ENCODE results near the gene RFPL3.
"Not testable (repeated sequence)": the region's sequence is repeated elsewhere in the genome, so short reads cannot be mapped to it uniquely, and the experiment has no call there.

Gene RFPL3

DNA sequence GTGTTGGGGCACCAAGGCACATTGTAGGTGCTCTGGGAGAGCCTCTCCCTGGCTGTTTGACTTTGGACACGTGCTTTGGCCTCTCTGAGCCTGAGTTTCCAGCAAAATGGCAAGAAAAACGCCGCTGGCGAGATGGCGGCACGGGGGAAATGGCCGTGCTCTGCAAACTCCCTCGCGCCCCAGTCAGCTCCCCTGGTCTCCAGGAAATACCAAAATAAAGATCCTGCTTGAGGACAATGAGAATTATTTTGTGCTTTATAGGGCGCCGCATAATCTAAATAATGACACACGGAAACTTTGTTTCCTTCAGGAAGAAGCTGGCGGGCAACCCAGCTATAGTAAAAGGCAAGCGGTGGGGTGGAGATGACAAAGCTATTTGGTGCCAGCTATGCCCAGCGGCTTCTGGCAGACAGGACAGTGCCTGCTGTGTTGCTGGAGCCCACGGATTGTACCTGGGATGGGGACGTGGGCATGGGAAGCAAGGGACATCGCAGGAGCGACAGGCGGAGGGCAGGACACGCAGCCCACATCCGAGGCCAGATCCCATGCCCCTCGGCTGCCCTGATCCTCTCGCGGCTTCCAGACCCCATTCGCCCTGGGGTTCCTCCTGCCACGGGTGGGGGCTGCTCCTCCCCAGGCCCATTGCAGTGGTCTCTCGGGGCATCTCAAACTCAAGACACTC lies 26.3 kb upstream of the RFPL3 start:
- DNase-seq, result no peak

DNA sequence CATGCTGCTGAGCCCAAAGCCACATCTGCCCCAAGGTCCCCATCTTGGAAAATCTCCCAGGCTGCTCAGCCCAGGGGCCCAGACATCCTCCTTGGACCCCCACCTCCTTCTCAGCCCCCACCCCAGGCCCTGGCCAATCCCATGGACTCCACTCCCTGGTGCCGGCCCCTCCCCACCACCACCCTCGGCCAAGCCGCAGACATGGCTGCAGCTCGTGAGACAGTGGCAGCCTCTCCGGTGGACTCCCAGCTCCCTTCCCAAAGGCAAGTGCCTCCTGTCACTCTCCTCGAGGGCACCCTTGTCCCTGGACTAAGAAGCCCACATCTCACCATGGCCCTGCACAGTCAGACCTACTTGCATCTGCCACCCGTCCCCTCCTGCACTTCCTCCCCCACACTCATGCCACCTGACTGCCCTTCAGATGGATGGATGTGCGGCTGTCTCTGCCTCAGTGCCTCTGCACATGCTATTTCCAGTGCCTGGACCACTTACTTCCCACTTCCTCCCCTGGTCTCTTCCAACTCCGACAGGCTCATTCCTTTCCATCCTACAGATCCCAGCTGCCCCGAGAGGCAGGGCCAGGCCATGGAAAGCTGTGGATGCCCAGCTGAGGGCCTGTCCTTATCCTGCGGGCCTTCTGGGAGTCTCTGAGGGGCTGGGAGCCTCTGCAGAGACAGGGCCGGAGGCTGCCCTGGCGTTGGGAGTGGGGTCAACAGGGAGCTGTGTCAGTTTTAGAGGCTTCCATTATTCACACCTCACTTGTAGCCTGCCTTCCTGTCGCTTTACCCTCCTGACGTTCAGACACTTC lies 25.5 kb upstream of the RFPL3 start:
- no peak for DNase-seq

DNA sequence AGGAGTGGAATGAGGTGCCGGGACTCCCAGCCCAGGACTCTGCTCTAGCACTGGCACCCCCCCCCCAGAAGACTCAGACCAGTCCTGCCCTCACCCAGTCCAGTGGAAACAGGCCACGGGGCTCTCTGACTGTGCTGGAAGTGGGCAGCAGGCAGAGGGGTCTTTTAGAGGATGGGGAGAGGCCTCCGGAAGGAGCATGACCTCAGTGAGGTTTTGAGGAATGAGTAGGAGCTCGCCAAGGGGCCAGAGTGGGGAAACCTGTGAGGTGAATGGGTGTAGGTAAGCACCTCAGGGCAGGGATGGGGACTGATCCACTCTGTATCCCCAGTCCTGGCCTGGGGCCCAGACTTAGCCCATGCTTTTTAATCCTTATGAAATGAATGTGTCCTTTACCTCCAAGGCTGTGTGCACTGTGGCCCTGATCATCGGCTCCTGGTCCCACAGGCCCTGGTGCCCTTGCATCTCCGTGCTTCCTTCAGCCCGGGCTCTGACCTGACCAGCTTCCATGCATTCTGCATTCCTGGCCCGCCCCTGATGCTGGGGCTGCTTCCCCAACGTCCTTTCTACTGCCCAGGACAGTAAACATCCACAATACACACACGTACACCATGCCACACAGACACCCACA lies 24.4 kb upstream of the RFPL3 start:
- no peak for DNase-seq

DNA sequence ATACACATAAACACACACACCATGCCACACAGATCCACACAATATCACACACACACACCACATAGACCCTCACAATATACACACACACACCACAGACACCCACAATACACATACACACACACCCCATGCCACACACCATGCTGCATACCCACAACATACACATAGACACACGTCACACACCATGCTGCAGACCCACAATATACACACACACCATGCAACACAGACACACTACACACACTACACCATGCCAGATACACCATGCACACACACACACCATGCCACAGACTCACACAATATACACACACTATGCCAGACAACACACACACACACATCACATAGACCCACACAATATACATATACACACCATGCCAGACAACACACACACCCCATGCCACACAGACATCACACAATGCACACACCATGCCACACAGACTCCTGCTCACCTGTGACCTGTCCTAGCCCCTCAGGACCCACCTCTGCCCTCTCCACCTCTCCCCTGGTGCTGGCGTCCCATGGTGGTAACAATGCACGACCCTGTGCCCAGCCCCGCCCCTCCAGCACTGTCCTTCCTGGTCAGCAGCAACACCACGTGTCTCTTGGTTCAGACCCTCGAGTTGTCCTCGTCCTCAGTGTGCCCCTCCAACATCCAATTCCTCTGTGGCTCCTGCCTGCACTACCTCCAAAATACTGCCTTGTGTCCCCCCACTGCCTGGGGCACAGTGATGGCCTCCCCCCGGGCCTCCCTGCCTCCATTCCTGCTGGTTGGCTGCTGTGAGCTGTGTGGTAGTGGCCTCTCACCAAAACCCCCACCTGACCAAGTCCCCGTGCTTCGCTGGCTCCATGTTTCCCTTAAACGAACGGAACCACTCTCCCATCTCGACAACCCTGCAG lies 23.7 kb upstream of the RFPL3 start:
- DNase-seq, result no peak

DNA sequence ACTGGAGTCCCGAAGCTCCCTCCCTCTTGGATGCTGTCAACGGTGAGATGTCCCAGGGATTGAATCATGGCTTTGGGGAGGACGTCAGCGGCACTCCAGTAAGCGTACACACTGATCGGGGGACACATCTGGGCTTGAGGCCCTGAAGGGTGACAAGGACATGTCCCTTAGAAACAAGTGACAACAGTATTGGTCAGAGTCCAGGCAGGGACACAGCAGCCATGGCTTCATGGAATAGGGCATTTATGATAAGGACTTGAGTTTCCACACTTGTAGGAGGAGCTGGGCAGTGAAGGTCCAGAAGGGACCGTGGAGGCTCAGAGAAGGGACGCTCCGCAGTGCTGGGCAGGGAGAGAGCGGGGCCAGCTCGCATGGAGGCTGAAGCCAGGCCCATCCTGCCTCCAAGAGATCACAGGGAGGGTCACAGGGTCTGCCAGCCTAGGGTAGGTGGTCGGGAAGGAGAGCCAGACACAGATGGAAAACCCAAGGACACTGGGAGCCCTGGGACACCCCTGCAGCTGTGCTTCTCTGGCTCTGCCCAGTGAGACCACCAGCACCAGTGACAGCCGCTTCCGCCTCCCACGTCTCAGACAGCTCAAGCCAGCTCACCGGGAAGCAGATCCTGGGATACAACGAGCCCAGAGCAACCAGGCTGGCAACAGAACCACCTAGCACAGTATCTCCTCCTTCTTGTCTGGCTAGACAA lies 22.9 kb upstream of the RFPL3 start:
- DNase-seq, result no peak

DNA sequence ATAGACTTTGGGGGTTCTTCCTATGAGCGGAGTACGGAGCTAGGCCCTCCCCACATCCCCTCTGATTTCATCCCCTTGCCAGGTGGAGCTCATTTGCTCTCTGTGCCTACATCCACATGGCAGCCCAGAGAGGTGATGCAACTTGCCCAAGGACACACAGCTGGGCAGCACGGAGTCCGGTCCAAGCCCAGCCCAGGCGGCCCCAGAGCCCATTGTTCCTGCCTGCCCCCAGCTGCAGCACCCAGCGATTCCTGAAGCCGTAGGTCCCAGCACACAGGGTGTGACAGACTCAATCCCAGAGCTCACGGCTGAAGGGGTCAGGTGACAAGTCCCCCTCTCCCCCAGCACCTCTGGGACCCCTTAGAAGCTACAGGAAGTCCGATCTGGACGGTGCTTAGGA lies 22.2 kb upstream of the RFPL3 start:
- DNase-seq, result no peak

DNA sequence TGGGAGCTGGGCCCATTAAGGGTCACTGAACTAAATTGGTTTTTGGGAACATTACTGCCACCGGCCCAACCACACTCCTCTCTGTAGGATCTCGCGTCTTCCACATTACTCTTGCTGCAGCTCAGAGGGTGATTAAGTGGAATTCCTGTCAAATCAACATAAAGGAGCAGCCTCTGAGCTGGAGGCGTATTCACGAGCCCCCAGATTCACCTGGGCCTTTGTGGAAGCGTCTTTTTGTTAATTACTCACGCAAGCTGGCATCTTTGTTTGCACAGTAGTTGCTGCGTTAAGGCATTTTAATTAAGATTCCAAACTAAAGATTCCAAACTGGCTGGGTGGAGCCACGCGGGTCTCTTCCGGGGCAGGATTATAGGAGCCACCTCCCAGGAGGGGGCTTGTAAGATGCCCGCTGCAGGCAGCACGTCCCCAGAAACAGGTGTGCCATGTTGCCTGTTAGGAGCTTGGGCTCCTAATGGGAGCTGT lies 21.5 kb upstream of the RFPL3 start:
- no peak for DNase-seq

DNA sequence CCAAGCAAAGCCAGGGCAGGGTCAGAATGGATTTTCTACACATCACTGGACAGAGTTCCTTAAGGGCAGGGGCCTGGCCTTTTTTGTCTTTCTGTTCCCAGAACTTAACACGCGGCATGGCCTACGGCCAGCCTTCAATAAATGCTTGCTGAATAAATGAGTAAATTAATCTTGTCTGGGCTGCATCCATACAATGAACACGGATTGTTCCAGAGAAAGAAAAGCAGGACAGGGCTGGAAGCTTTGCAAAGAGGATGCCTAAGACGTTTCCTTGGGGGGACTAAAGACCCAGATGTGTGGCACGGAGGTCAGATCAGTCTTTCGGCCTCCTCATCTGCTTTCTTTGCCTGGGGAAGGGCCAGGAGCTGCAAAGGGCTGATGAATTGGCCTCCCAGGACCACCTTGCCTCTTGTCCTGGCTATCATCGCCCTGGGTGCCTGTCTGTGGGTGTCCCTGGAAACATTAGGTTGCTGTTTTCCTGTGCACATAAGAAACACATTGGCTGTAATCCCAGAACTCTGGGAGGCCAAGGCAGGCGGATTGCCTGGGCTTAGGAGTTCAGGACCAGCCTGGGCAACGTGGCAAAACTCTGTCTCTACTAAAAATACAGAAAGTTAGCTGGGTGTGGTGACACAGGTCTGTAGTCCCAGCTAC lies 20.8 kb upstream of the RFPL3 start:
- DNase-seq, result no peak

DNA sequence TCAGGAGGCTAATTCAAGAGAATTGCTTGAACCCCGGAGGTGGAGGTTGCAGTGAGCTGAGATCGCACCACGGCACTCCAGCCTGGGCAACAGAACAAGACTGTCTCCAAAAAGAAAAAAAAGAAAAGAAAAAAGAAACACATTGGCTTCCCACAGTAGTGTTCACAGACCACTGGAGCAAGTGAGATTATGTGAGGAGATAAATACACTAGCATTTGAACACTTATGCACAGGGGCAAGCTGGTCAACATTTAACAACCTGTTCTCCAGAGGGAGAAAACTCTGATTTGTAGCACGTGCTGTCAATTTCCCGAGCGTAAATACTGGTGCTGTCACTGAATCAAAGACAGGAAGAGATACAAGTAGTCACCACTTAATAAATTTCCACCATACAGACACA lies 20.2 kb upstream of the RFPL3 start:
- DNase-seq, result not testable (repeated sequence)

DNA sequence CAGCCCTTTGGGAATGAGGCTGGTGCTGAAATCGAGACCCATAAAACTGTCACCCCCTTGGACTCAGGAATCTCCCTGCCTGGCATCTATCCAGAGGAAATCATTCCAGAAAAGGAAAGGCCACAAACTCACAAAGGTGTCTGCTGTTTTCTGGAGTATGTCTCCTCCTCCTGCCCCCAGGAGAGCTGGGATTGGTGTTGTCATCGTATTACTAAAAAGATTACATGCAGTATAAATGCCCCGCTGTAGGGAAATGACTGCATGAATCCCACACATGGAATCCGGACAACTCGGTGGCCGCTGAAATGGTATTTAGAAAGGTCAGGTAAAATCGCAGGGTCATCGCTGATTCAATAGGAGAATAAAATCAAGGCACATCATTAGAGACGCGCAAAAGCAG lies 18.9 kb upstream of the RFPL3 start:
- no peak for DNase-seq

DNA sequence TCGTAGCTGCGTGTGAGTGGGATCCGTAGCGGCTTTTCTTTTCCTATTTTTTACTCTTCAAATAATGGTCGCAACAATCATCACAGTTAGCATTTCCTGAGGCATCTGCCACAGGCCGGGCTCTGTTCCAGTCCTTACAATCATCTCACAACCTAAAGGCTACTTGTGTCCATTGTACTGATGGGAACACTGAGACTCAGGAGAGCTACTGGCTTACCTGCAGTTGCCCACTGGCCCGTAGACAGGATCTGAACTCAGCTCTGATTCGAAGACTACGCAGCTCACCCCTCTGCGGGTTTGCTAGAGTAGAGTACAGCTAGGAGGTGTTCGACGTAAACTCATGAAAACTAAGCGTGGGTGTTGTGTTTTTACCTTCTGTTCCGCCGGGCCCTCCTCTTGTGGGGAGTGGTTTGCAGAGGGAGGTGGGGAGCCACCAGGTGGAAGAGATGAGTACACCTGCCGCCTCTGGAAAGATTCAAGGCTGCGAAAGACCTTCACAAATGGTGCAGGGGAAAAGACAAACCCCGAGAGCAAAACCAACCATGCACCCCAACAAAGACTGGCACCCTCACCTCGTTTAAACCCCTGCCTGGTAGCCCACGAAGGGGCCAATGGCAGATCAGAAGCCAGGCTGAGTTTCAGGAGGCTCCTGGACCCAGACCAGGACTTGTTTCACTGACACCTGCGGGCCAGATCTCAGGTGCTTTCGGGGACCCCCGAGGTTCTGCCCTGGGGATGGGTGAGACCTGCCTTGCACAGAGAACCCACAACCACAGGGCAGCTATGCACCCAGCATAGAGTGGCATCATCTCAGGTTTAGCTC lies 18.3 kb upstream of the RFPL3 start:
- DNase-seq, result no peak

DNA sequence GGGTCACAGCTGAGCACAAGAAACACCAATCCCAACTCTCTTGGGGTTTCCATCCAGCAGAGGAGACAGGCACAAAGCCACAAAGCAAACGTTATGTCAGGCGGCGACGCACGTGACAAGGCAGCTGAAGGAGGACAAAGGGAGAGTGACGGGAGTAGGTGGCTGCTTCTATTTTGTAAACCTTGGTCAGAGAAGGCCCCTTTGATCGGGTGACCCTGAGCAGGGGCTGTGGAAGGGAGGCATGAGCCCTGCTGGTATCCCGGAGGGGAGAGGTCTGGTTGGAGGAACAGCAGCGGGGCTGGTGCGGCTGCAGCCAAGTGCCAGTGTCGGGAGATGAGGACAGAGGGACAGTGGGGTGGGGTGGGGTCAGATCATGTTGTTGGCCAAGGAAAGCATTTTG lies 17.3 kb upstream of the RFPL3 start:
- DNase-seq, result no peak

DNA sequence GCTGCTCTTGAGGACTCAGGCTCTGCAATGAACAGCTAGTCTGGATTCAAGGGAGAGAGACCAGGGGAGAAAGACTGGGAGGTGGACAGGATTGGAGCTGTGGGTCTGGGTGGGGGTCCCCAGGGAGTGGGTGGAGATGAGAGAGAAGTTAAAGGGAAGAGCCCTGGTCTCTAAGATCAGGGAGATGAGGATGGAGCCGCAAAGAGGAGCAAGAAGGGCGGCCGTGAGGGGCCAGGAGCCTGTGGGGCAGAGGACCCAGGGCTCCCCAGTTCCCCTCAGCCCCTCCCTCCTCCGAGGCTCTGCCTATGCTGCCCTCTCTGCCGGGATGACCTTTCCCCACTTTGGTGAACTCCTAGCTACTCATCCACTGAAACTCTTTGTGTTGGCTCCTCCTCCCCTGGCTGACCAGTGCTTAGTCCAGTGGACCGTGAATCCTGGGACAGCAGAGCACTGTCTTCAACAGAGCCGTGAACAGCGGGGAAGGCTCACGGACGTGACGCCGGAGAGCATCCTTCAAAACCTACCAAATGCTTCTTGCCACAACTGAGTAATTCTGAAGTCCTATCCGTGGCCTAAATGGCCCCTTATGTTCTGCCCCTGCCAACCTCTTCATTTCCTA lies 16.4 kb upstream of the RFPL3 start:
- DNase-seq, result no peak

DNA sequence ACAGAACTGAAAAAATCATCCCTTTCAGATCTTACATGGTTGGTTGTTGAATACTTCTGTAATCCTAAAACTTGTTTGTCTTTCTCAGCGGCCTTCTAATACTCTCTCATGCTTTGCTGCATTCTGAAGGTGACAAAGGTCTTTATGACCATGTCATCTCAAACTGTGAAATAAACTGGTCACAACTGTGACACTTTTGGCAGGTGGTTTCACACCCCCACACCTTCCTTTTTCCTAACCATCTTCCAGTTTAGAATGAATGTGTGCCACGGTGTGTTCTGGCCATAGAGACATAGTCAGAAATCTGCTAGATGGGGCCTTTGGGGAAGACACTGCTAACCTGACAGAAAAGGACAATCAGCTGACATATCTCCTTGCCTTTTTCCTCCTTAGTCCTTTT lies 14.7 kb upstream of the RFPL3 start:
- DNase-seq, result peak; percentile 14

DNA sequence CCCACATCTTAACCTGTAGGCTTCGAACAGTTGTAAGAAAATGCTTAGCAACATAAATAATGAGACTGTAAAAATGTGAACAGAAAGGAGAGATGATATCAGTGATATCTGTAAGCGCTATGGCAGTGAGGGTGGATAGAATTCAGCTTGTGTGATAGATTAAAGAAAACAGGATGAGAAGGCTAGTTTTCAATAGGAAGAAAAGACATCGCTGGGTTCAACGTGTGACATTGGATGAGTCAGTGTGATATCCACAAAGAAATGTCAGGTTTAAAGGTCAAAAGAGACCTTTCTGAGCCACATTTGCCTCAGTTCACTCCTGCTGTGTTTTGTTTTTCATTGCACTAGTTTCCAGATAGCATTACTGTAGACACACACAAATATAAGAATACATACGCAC lies 13.7 kb upstream of the RFPL3 start:
- DNase-seq, result no peak

DNA sequence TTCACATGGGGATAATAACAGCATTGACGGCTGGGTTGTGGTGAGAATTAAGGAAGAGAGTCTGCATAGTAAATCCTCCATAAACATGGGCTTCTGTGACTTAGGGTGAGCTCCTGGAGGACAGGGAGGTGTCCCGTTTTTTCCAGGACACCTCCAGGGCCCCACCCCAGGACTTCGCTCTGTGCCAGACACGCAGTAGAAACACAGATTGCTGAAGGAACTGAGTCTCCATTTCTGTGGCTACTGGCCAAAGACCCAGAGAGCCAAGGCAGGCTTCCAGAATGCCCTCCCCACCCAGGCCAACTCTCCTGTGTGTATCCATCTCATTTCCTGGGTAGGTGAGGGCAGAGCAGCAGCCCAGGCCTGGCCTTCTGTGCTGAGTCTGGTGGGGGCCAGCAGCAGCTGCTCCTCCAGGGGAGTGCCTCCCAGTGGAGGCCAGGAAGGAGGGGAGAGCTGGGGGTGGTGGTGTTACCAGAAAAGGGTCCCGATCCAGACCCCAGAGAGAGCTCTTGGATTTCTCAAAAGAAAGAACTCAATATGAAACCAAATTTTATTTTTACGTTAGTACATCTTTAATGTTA lies 9.5 kb upstream of the RFPL3 start:
- no peak for DNase-seq

DNA sequence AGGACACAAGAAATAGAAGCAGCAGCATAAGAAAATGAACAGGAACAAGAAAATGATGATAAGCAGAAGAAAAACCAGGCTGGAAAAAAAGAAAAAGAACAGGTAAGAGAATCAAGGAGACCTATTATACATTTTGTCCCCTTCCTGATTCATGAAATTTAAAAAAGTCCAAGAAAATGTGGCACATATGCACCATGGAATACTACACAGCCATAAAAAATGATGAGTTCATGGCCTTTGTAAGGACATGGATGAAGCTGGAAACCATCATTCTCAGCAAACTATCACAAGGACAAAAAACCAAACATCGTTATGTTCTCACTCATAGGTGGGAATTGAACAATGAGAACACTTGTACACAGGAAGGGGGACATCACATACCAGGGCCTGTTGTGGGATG lies 5.8 kb upstream of the RFPL3 start:
- not testable (repeated sequence) for DNase-seq

DNA sequence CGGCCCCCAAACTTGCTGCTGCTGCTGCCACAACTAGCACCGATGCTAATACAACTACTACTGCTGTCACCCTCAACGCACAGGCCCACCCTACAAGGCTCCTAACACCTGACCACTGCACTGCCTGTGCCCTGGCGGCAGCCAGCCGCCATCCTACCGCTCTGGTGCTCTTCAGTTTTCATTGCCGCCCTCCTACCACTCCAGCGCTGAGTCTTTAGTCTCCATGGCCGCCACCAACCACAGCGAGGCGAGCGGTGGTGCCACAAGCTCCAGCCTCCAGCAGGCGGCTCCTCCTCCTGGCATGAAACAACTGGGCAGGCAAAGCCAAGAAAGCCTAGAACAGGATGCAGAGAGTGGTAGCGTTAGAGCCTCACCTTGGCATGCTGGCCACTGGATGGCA lies 5.0 kb upstream of the RFPL3 start:
- no peak for DNase-seq

DNA sequence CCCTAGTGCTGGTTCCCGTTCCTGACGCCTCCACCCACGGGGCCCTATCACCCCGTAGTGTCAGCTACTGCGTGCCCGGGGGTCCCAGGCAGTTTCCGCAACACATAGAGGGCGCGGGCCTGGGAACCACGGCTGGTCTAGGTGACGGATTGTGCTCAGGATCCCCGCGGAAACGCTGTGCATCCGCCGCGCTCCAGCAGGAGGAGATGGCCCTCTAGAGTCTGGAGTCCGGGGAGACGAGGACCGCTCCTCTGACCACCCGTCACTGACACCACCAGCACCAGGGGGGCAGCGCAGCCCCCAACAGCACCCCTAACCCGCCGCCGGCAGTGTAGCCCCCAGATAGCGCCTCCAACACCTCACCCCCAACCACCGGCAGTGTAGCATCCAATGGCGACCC lies 4.4 kb upstream of the RFPL3 start:
- DNase-seq, result no peak

DNA sequence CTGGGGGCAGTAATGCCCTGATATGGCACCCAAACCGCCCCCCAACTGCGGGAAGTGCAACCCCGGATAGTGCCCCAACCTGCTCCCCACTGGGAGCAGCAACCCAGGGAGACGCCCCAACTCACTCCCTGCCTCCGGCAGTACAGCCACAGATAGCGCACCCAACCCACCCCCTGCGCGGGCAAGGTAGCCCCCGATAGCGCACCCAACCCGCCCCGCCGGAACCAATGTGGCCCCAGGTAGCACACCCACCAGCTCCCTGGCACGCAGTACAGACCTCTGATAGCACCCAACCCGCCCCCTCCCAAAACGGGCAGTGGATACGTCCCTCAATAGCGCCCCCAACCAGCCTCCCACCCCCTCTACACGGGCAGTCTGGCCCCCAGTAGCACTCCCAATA lies 3.8 kb upstream of the RFPL3 start:
- no peak for DNase-seq
